ENCODE measurements around the gene RNF214. TPM values are rescaled to one million over a fixed set of nuclear protein-coding genes. Genes with fewer than 3 reads are reported as not detected.

RNF214 gene
- total RNA-seq, 1 donor from 2014 or later: 8.6 TPM

- DNase-seq (ENCODE audit: low read depth, low spot score): no peak
These were observed 19.6 kb upstream of the RNF214 start for GRCh38 chr11:117212697-117213355.

GRCh38 chr11:117214404-117215110, 17.9 kb upstream of the RNF214 start:
- DNase-seq (ENCODE audit: low read depth, low spot score): no peak

DNA sequence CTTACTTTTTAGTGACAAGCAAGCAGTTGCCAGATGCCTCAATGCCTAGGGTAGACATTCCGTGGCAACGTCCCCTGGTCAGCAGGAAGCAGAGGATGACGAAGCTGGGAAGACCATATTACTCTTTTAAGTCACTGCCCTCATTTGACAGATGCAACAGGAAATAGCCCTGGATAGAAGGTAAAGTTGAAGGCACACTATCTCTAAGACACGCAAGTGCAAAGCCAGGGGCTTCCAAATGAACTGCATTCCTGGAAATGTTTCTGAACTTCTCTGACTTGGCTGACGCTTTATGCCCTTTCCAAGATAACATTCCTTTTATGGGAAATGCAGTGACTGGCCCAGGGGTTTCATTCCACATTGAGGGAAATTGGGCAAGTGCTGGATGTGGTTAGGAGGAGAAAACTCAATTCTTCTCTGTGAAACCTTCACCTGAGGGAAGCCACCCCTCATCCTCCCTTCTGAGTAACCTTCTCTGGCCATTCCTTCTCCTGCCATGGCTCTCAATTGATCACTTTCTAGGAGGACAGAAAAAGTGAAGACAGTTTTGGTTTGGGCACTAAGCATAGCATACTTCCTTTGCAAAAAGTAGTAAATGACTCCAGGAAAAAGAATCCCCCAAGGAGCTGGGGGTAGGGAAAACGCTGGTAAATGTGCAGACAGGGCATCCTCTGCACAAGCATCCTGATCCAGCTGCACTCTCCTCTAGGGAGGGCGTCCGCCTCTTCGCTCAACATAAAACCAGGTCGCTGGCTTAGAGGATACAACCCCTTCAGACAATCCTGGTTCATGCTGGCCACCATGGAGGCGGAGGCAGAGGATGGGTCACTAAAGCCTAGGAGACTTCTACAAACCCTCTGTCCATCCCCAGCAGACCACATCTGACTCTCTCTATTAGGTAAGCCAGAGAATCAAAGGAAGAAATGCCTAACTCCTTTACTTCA, 15.1 kb upstream of the RNF214 start:
- DNase-seq (ENCODE audit: low read depth, low spot score): no peak

- DNase-seq (ENCODE audit: low read depth, low spot score): no peak
These were observed 14.1 kb upstream of the RNF214 start for GRCh38 chr11:117218133-117218915.

DNA sequence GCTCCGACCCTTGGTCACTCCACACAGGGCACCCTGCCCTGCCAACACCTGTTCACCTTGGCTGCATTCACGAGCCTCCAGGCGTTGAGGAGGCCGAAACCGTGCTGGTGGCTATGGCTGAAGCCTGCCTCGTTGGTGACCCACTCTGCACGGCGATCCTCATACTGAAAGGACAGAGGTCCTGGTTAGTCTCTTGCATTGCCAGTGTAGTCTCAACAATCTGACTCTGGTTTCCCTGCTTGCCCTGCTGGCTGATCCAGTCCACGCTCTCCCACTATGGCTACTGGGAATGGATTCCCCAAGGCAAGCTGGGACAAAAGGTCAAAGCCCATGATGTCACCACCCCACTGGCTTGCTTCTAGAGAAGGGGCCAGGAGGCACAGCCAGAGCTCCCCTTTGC, 13.5 kb upstream of the RNF214 start:
- no peak for DNase-seq (ENCODE audit: low read depth, low spot score)

- no peak for DNase-seq (ENCODE audit: low read depth, low spot score)
These were observed 13.0 kb upstream of the RNF214 start for GRCh38 chr11:117219455-117219854.

DNA sequence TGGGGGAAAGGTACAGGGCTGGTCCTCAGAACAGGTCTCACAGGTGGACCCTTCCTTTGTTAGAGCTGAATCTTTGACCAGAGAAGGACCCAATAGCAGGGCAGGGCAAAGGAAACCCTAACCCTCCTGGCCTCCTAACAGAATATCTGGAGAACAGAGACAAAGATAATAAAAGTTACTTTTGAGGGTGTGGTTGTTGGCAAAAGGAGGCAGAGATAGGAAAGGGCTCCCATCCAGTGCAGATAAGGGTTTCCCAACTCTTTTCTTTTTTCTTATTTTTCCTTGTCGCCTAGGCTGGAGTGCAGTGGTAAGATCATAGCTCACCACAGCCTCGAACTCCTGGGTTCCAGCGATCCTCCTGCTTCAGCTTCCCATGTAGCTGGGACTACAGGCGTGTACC, 12.5 kb upstream of the RNF214 start:
- no peak for DNase-seq (ENCODE audit: low read depth, low spot score)

DNA sequence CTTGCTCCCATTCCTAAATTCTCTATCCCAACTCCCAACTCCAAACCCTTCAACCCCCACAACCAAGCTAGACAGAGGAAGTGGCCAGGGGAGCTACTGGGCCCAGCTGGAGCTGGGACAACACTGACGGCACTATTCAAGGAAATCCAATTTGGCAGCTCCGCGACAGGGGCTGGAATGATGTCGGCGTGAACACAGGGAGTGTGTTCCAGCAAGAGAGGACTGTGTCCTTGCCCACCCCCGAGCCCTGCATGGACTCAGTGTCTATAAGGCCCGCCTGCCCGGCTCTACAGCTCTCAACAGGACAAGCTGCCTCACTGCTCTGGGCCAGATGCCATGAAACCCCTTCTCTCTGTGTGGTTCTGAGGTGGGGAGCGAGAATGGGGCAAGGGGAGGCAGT, 11.9 kb upstream of the RNF214 start:
- DNase-seq (ENCODE audit: low read depth, low spot score): no peak

DNA sequence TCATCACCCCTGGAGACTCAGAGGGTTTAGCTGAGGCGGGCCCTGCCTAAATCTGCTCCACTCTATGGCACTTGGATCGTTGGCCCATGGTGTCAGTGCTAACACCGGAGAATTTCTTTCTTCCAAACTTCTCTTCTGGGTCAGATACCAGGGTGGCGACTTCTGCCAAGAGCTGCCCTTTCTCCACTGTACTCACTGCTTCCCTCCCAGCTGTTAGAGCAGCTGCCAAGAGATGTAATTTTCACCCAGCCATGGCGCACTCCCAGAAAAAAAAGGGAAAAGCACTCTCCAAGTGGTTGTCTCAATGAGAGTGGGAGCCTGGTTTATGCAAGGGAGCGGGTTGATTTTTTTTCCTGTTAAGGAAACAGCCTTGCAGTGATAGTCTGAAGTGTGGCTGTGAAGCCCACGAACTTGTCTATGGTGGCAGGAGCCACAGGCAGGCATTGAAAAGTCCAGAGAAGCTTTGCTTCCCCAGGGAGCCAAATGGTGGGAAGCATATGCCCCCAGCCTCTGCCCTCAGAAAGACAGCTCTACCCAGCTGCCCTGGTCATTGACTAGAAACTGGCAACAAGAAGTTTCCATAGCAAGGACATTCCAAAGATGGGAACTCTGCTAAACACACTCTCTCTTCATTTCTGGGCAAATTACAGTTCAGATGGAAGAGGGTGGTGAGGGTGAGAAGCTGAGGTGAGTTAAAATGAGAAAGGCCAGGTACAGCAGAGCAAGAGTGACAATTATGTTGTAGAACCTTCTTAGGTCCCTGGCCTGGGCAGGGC, 11.3 kb upstream of the RNF214 start:
- DNase-seq (ENCODE audit: low read depth, low spot score): no peak

DNA sequence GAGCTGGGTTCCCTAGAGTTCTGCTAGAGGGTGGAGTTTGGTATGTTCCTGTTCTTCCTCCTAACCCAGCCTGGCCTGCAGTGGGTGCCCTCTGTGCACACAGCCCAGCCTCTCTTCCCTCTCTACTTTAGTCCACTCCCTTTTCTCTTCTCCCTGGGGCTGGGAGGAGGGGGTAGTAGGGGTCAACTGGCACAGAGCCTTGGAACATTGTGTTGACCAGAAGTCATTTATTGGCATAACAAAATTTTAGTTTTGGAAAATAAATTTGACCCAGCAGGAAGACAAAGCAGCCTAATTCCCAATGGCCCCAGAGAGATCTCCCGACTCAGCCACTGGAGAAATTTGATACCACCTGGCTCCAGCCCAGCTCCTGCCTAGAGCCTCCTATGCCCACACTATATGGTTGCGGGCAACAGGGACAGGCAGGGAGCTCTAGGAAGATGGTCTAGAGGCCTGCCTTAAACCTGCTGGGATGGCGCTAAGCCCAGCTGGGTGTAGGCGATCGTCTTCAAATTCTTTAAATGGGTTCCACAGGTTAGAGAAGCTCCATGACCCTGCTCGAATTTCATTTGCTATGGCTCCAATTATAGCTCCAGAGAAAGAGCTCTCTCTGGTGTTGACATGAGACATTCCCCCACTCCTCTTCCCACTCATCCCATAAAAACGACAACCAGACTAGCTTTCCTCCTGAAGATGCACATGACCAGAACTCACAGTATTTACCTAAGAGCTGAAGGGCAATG, 10.5 kb upstream of the RNF214 start:
- DNase-seq (ENCODE audit: low read depth, low spot score): no peak

DNA sequence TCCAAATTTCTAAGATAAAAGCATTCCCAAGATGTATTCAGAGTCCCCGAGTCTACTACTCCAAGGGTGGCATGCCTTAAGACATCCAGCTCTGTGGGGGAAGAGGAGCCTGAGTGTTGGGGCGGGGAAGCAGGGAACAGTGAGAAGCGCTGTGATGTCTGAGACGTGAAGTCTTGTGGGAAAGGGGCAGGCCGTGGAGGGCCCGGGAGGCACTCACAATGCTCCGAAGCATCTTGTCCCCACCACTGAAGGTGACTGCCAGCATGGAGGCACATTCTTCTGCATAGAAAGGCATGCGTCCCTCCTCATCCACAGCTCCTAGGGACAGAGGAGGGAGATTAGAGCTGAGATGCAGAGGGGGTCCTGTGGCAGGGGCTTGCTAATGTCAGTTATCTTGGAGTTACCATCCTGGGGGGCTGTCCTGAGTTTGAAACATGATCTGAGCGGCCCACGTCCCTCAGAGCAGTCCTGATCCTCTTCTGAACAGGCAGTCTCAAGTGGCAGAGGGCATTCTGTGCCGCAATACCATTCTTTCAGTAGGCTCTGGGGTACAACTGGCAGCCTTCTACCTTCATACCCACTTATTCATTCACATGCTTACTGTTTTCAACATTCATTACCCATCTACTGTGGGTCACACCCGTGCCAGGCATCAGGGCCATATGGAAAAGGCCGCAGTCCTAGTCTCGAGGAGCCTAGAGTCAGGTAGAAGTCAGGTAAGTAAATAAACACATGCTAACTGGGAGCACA, 9.3 kb upstream of the RNF214 start:
- no peak for DNase-seq (ENCODE audit: low read depth, low spot score)

GRCh38 chr11:117223741-117224689, 8.5 kb upstream of the RNF214 start:
- no peak for DNase-seq (ENCODE audit: low read depth, low spot score)

- no peak for DNase-seq (ENCODE audit: low read depth, low spot score)
These were observed 6.8 kb upstream of the RNF214 start for GRCh38 chr11:117225553-117226170.

- peak; percentile 24 for DNase-seq (ENCODE audit: low read depth, low spot score)
These were observed 5.8 kb upstream of the RNF214 start for GRCh38 chr11:117226388-117227385.

DNA sequence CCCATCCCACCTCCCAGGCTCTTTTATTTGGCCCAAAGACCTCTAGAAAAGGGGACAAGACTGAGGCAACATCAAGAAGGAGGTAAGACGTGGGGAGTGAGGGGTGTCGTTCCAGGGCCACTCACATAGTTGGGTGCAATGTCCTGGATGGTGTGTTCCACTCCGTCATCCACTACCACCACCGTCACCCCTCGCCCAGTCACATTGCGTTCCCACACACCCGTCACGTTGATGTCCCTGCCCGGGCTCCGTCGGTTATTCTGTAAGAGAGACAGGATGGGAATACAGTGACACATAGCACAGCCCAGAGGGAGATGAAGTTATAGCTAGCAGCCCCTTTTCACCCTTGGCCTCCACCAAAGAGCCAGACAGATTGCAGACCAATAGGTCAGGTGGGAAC, 4.4 kb upstream of the RNF214 start:
- no peak for DNase-seq (ENCODE audit: low read depth, low spot score)

DNA sequence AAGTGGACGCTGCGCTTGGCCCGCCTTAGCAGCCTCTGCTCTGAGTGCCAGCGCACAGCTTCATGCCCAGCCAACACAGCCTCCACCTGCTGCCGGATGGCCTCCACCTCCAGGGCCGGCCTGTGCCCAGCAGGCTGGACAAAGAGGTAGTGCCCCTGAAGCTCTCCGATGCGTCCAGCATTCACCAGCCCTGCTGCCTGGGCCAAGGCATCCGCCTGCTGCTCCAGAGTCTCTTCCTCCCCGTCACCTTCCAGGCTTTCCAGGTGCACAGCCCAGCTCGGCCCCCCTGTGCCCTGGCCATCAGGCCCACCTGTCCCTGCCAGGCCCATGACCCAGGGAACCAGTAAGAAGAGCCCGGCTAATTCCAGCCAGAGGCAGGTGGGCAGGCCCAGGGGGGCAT, 3.1 kb upstream of the RNF214 start:
- DNase-seq (ENCODE audit: low read depth, low spot score): no peak

Measured in pulmonary artery endothelial cell (primary cell).